Stimulated activated CD4-positive, alpha-beta T cell treated with anti-CD3 and anti-CD28 coated beads, TNF-alpha, amount 100 ng/mL, for 4 hours (primary cell): Measurements from ENCODE around the gene DECR2.
"Not testable (repeated sequence)": the region's sequence is repeated elsewhere in the genome, so short reads cannot be mapped to it uniquely, and the experiment has no call there.

Source experiments
- DNase-seq, 3 experiments: peaks; one replicate each; pipeline ENCODE4 v3.0.0-alpha.2; 2020; ENCODE audit warnings: low read depth in 3 of 3

The DECR2 gene

GRCh38 chr16:401468-402348 lies at the start of gene DECR2:
Gene DECR2 (plus strand): TSS chr16:401885. CDS start chr16:401964, 79 bp downstream.
- DNase-seq, result peak; percentile 98 to 100 (median 99)

GRCh38 chr16:352547-353403 lies 48.9 kb upstream of the DECR2 start, which contains the start of gene AXIN1:
Gene AXIN1 (minus strand): TSS chr16:352723. CDS start chr16:347025, 5,698 bp downstream.
- peak; percentile 100 for DNase-seq

GRCh38 chr16:353404-354290 lies 48.0 kb upstream of the DECR2 start:
- no peak for DNase-seq

- DNase-seq, result no peak
Observed at GRCh38 chr16:354291-354881, 47.3 kb upstream of the DECR2 start.

- no peak for DNase-seq
Observed at GRCh38 chr16:354971-355461, 46.7 kb upstream of the DECR2 start.

GRCh38 chr16:356741-357140 lies 44.9 kb upstream of the DECR2 start:
- no peak for DNase-seq

- DNase-seq, result no peak
Observed at GRCh38 chr16:359067-359763, 42.5 kb upstream of the DECR2 start.

GRCh38 chr16:359871-360697 lies 41.6 kb upstream of the DECR2 start:
- no peak for DNase-seq

GRCh38 chr16:360698-361336 lies 40.9 kb upstream of the DECR2 start:
- no peak for DNase-seq

GRCh38 chr16:361341-361871 lies 40.3 kb upstream of the DECR2 start:
- no peak for DNase-seq

- DNase-seq, result peak; percentile 51 to 55 (median 54)
Observed at GRCh38 chr16:361872-362701, 39.6 kb upstream of the DECR2 start.

- DNase-seq, result not testable (repeated sequence)
Observed at GRCh38 chr16:362702-362999, 39.0 kb upstream of the DECR2 start.

GRCh38 chr16:363110-363765 lies 38.4 kb upstream of the DECR2 start:
- no peak for DNase-seq

GRCh38 chr16:363766-364490 lies 37.8 kb upstream of the DECR2 start:
- DNase-seq, result no peak

GRCh38 chr16:364595-365491 lies 36.8 kb upstream of the DECR2 start:
- DNase-seq, result no peak

- no peak for DNase-seq
Observed at GRCh38 chr16:366476-366875, 35.2 kb upstream of the DECR2 start.
